Bronchial epithelial cell (primary cell): ENCODE measurements around the gene PHF2. TPM values are rescaled to one million over a fixed set of nuclear protein-coding genes. Genes with fewer than 3 reads are reported as not detected.

Experiments used
- DNase-seq: peaks from one replicate; pipeline ENCODE4 v3.0.0-alpha.2; 2010; ENCODE audit warnings: low read depth
- FAIRE-seq: peaks from 2 replicates; lab custom pipeline; 2011; peaks lifted over from hg19 to GRCh38; lab: Jason Lieb, UNC
- H3K27me3 ChIP-seq: 2 replicates; pipeline ENCODE4 v1.5.1; 2011; ENCODE audit warnings: low read length; ENCODE audit not compliant: control insufficient read depth, insufficient read depth
- H3K36me3 ChIP-seq: 2 replicates; pipeline ENCODE4 v1.5.1; 2011; ENCODE audit warnings: low read length; ENCODE audit not compliant: control insufficient read depth, insufficient read depth
- H3K4me3 ChIP-seq: 2 replicates; pipeline ENCODE4 v1.5.1; 2011; ENCODE audit warnings: mild to moderate bottlenecking, low read depth, low read length, control low read depth
- total RNA-seq: library from RNA; depleted of rRNA; stranded (reverse); fragments of >200 nt; gene quantifications from 2 replicates; pipeline ENCODE4 v1.2.1, GENCODE V29; 2014
- TF ChIP-seq, protein P1 (sequence below): IDR thresholded peaks from 2 replicates; pipeline ENCODE4 v1.5.1; 2011; ENCODE audit warnings: mild to moderate bottlenecking, moderate library complexity, low read length, control low read depth, inconsistent platforms; ENCODE audit not compliant: insufficient read depth, severe bottlenecking

The PHF2 gene
- 10.0 and 10.9 TPM in 2 replicates for total RNA-seq

DNA sequence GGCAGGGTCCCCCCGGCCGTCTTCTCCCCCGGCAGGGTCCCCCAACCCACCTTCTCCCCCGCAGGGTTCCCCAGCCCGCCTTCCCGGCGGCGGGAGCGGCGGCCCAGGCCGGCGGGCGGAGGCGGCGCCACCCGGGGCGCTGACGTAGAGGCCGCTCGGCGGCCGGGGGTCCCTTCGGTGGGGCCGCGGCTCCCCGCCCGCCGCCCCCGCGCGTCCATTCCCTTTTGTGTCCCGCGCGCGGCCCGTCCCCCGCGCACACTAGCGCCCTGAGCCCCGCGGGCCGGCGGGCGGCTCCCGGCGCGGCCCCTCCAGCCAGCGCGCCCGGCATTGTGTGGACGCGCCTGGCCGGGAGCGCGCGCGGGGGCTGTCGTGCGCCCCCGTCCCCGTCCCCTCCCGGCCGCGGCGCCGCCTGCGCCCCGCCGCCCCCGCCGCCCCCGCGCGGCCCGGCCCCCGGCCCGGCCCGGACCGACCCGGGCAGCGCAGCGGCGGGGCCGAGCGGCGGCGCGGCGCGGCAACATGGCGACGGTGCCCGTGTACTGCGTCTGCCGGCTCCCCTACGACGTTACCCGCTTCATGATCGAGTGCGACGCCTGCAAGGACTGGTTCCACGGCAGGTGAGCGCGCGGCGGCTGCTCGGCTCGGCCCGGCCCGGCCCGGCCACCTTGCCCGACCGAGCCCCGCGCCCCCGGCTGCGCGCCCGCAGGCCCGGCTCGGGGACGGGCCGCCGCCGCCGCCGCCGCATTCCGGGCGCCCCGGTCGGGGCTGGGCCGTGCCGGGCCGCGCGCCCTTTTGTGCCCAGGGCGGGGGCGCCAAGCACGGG lies at the start of gene PHF2:
TSS of gene PHF2 (plus strand) at position 327 of the 820 bp plus-strand sequence. CDS start at position 517, 190 bp downstream.
- H3K27me3 ChIP-seq: no peaks in the 10 kb centered on the region
- DNase-seq (no peak), FAIRE-seq (no peak)
- H3K4me3 ChIP-seq: peak within 1 kb of the TSS; percentile 68
- TF ChIP-seq, protein P1, sequence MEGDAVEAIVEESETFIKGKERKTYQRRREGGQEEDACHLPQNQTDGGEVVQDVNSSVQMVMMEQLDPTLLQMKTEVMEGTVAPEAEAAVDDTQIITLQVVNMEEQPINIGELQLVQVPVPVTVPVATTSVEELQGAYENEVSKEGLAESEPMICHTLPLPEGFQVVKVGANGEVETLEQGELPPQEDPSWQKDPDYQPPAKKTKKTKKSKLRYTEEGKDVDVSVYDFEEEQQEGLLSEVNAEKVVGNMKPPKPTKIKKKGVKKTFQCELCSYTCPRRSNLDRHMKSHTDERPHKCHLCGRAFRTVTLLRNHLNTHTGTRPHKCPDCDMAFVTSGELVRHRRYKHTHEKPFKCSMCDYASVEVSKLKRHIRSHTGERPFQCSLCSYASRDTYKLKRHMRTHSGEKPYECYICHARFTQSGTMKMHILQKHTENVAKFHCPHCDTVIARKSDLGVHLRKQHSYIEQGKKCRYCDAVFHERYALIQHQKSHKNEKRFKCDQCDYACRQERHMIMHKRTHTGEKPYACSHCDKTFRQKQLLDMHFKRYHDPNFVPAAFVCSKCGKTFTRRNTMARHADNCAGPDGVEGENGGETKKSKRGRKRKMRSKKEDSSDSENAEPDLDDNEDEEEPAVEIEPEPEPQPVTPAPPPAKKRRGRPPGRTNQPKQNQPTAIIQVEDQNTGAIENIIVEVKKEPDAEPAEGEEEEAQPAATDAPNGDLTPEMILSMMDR: no peak
- no peaks in the 10 kb centered on the region for H3K36me3 ChIP-seq

DNA sequence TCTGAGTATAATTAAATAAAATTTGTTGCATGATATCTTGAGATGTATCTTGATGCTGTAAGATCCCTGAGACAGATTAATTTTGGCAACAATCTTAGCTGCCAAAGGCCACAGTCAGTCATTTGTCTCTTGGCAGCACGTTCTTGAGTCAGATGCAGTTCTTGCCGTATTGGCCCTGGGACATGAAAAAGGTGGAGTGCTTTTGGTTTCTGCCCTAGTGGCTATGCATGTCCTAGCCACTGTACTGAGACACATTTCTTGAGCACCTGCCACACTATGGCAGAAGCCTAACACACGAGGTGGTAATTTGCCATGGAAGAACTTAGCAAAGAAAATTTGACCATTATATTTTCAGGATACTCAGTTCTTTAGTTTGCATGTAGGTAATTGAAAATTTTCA lies 45.0 kb upstream of the PHF2 start:
- Histone ChIP-seq H3K4me3 (no peak overlapping the region), H3K27me3 (no peaks in the 10 kb centered on the region), H3K36me3 (peaks cover 32% of the 10 kb centered on the region)
- no peak for FAIRE-seq
- no peak for DNase-seq
- TF ChIP-seq, protein P1: no peak

DNA sequence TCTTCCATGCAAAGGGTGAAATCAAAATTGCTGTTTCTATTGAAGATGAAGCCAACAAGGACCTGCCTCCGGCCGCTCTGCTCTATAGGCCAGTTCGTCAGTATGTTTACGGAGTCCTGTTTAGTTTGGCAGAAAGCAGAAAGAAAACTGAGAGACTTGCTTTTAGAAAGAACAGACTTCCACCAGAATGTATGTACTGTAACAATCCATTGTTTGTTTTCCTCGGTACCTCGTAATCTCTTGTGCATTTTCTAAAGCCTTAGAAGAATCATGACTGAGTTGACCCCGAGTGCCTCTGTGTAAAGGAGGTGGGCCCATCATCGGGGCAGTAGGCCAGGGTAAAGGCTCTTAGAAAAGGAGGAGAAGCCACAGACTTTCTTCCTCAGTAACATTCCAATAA lies 44.2 kb upstream of the PHF2 start:
- DNase-seq (no peak), FAIRE-seq (no peak)
- Histone ChIP-seq H3K27me3 (no peaks in the 10 kb centered on the region), H3K36me3 (peaks cover 33% of the 10 kb centered on the region), H3K4me3 (no peak overlapping the region)
- TF ChIP-seq, protein P1: no peak

DNA sequence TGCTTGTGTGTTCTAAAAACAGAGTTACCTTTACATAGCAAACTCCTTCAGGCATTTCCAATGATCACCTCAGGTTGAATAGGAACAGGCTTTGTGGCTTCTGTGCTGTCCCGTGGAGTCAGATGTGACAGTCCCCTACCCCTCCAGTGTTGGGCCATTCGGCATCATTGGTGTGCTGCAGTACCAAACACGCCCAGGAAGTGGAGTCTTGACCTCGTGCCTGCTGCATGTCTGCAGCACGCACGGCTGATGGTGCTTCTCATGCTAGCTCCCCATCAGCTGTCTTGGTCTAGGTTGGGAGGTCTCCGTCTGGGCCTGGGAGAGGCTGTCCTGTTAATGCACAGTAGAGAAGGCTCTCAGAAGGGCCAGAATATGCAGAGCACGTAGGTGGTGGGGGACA lies 42.5 kb upstream of the PHF2 start:
- TF ChIP-seq, protein P1: no peak
- Histone ChIP-seq H3K27me3 (no peaks in the 10 kb centered on the region), H3K36me3 (peaks cover 27% of the 10 kb centered on the region), H3K4me3 (no peak overlapping the region)
- FAIRE-seq (no peak), DNase-seq (no peak)

DNA sequence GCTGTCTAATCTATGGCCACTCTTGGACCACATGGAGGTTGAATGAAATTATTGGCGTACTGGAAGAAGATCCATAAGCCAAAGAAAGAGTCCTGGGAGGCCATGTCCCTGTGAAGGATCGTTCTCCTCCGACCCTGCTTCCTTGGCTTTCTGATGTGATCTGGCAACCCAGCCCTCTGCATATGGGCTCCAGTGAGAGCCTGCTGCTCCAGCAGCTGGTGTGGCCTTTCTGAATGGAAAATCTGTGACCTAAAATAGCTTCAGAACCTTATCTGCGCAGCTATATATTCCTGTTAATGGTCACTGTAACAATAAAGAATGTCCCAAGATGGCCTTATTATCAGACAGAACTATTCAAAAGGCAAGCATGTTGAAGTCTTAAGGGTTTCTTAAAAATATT lies 40.2 kb upstream of the PHF2 start:
- Histone ChIP-seq H3K4me3 (no peak overlapping the region), H3K27me3 (no peaks in the 10 kb centered on the region), H3K36me3 (peaks cover 30% of the 10 kb centered on the region)
- DNase-seq (no peak), FAIRE-seq (no peak)
- TF ChIP-seq, protein P1: no peak
